Esophagus muscularis mucosa (tissue), 4 donors: ENCODE data around the gene PET100.

ENCODE experiments used
- EP300 ChIP-seq: sonication (generic); formaldehyde crosslinking; IDR thresholded peaks from one replicate; pipeline ENCODE4 v1.6.1; 2017; ENCODE audit warnings: antibody characterized with exemption
- POLR2A ChIP-seq: fragments of 450-650 bp; IDR thresholded peaks from one replicate; pipeline ENCODE4 v1.6.1; 2017; ENCODE audit warnings: antibody characterized with exemption, moderate library complexity, mild to moderate bottlenecking, low read depth
- TF ChIP-seq, protein P1 (sequence below), 3 experiments: fragments of 200-600 bp in 2 of 3; fragments of 450-650 bp in 1 of 3; sonication (generic) in 2 of 3; IDR thresholded peaks; one replicate each; pipeline ENCODE4 v1.5.1; 2017 to 2019; ENCODE audit warnings: antibody characterized with exemption in 3 of 3, mild to moderate bottlenecking in 2 of 3, moderate library complexity in 1 of 3

DNA sequence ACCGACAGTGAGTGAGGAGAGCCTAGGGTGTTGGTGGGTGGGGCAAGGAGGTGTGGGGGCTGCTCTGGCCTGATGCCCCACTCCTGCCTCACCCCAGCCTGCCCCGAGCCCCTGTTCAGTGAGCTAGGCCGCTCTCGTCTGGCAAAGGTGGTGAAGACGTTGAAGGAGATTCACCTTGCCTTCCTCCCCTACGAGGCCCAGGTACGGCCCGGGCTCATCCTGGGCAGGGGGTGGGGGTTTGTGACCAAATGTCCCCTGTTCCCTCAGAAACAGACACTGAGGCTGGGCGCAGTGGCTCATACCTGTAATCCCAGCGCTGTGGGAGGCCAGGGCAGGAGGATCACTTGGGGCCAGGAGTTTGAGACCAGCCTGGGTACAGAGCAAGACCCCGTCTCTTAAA, 11.2 kb downstream of the PET100 start:
- no peak for TF ChIP-seq POLR2A
- no peak for TF ChIP-seq EP300
- TF ChIP-seq, protein P1, sequence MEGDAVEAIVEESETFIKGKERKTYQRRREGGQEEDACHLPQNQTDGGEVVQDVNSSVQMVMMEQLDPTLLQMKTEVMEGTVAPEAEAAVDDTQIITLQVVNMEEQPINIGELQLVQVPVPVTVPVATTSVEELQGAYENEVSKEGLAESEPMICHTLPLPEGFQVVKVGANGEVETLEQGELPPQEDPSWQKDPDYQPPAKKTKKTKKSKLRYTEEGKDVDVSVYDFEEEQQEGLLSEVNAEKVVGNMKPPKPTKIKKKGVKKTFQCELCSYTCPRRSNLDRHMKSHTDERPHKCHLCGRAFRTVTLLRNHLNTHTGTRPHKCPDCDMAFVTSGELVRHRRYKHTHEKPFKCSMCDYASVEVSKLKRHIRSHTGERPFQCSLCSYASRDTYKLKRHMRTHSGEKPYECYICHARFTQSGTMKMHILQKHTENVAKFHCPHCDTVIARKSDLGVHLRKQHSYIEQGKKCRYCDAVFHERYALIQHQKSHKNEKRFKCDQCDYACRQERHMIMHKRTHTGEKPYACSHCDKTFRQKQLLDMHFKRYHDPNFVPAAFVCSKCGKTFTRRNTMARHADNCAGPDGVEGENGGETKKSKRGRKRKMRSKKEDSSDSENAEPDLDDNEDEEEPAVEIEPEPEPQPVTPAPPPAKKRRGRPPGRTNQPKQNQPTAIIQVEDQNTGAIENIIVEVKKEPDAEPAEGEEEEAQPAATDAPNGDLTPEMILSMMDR (IDR thresholded peaks at IDR 0.05): no peak
